Measurements from ENCODE around the gene PNLDC1.
"Not testable (repeated sequence)": the region's sequence is repeated elsewhere in the genome, so short reads cannot be mapped to it uniquely, and the experiment has no call there.

The PNLDC1 gene

GRCh38 chr6:159789377-159790148, 10.5 kb upstream of the PNLDC1 start, which contains the start of gene TCP1:
TCP1 (minus strand) TSS chr6:159789602; CDS start chr6:159789468, 134 bp downstream.
- H3K9me3 Mint-ChIP-seq = no peaks in the 10 kb centered on the region
- no peaks in the 10 kb centered on the region for H3K27me3 Mint-ChIP-seq (ENCODE audit: low read depth, poor library complexity)
- TF ChIP-seq CTCF (IDR thresholded peaks at IDR 0.05) = no peak
- peaks cover 55% of the 10 kb centered on the region for H3K4me1 Mint-ChIP-seq
- DNase-seq = peak; percentile 98
- peak within 1 kb of the TSS; percentile 100 for H3K27ac Mint-ChIP-seq
- H3K36me3 Mint-ChIP-seq (ENCODE audit: low read depth) = peaks cover 64% of the 10 kb centered on the region
- peak within 1 kb of the TSS; percentile 99 for H3K4me3 Mint-ChIP-seq

- Mint-ChIP-seq H3K27ac (peak within 1 kb of the TSS; percentile 100), H3K27me3 (ENCODE audit: low read depth, poor library complexity) (no peaks in the 10 kb centered on the region), H3K4me3 (peak within 1 kb of the TSS; percentile 99), H3K36me3 (ENCODE audit: low read depth) (peaks cover 59% of the 10 kb centered on the region), H3K9me3 (no peaks in the 10 kb centered on the region), H3K4me1 (peaks cover 56% of the 10 kb centered on the region)
- no peak for TF ChIP-seq CTCF (IDR thresholded peaks at IDR 0.05)
- peak; percentile 86 for DNase-seq
These were observed 9.7 kb upstream of the PNLDC1 start, which contains the start of gene MRPL18 for GRCh38 chr6:159790149-159790955. MRPL18 (plus strand) TSS chr6:159790467; CDS start chr6:159790588, 121 bp downstream.

GRCh38 chr6:159790956-159791598, 9.0 kb upstream of the PNLDC1 start:
- Mint-ChIP-seq H3K4me1 (peaks cover 56% of the 10 kb centered on the region), H3K27ac (peak overlapping the region; percentile 100), H3K36me3 (ENCODE audit: low read depth) (peaks cover 54% of the 10 kb centered on the region), H3K4me3 (peak overlapping the region; percentile 99), H3K27me3 (ENCODE audit: low read depth, poor library complexity) (no peaks in the 10 kb centered on the region), H3K9me3 (no peaks in the 10 kb centered on the region)
- DNase-seq = no peak
- no peak for TF ChIP-seq CTCF (IDR thresholded peaks at IDR 0.05)

- not testable (repeated sequence) for DNase-seq; H3K27me3 Mint-ChIP-seq (ENCODE audit: low read depth, poor library complexity); H3K27ac Mint-ChIP-seq; H3K4me3 Mint-ChIP-seq; H3K9me3 Mint-ChIP-seq
- H3K4me1 Mint-ChIP-seq = peaks cover 35% of the 10 kb centered on the region
- peaks cover 57% of the 10 kb centered on the region for H3K36me3 Mint-ChIP-seq (ENCODE audit: low read depth)
These were observed 5.1 kb upstream of the PNLDC1 start for GRCh38 chr6:159794976-159795375.

- DNase-seq = no peak
- no peak for TF ChIP-seq CTCF (IDR thresholded peaks at IDR 0.05)
- H3K27me3 Mint-ChIP-seq (ENCODE audit: low read depth, poor library complexity) = peaks cover 3% of the 10 kb centered on the region
- H3K4me3 Mint-ChIP-seq = no peak overlapping the region
- H3K9me3 Mint-ChIP-seq = no peaks in the 10 kb centered on the region
- H3K36me3 Mint-ChIP-seq (ENCODE audit: low read depth) = peaks cover 47% of the 10 kb centered on the region
- H3K4me1 Mint-ChIP-seq = peaks cover 14% of the 10 kb centered on the region
- H3K27ac Mint-ChIP-seq = peak overlapping the region; percentile 19
These were observed 2.5 kb upstream of the PNLDC1 start for GRCh38 chr6:159797554-159797953.

GRCh38 chr6:159801935-159802334, 1.9 kb downstream of the PNLDC1 start:
- peaks cover 3% of the 10 kb centered on the region for H3K27me3 Mint-ChIP-seq (ENCODE audit: low read depth, poor library complexity)
- no peak for DNase-seq
- H3K27ac Mint-ChIP-seq = no peak overlapping the region
- H3K9me3 Mint-ChIP-seq = no peaks in the 10 kb centered on the region
- no peaks in the 10 kb centered on the region for H3K4me1 Mint-ChIP-seq
- no peak for TF ChIP-seq CTCF (IDR thresholded peaks at IDR 0.05)
- H3K4me3 Mint-ChIP-seq = no peak overlapping the region
- peaks cover 21% of the 10 kb centered on the region for H3K36me3 Mint-ChIP-seq (ENCODE audit: low read depth)

All from nephron progenitor cell (in vitro differentiated cells).